T-cell (primary cell): ENCODE measurements around the gene METTL21C. TPM values are rescaled to one million over a fixed set of nuclear protein-coding genes. Genes with fewer than 3 reads are reported as not detected.
A peak's percentile ranks its signal among the peaks of the same experiment; 100 is the strongest.

Source experiments
- ATAC-seq, 4 experiments: fragments of 200-7000 bp in 3 of 4; fragments of 150-1000 bp in 1 of 4; cut with Tn5 transposase; replicated peaks in 1 of 4; 1 replicate in 3 of 4; 2 replicates in 1 of 4; pipeline ENCODE4 v1.10.0; 2021; ENCODE audit warnings: moderate library complexity in 3 of 4, mild to moderate bottlenecking in 2 of 4, moderate number of reproducible peaks in 1 of 4
- CTCF ChIA-PET, 2 donors: fragments of 300-600 bp; sonication (Branson Sonifier 250); formaldehyde crosslinking; loops; one replicate each; lab custom pipeline; 2022; ENCODE audit warnings: antibody characterized with exemption in 2 of 2; lab: Charles Lee
- POLR2A ChIA-PET, 2 donors: fragments of 300-600 bp; sonication (Branson Sonifier 250); formaldehyde crosslinking; loops; one replicate each; lab custom pipeline; 2022; ENCODE audit warnings: antibody characterized with exemption in 2 of 2; lab: Charles Lee
- DNase-seq, 35 experiments: peaks; one replicate each; pipeline versions ENCODE4 v3.0.0 to v3.0.0-alpha.2; 2013 to 2023
- H3K27ac ChIP-seq: one replicate; pipeline ENCODE4 v1.5.1; 2013; ENCODE audit warnings: low read length
- H3K27me3 ChIP-seq, 2 experiments: replicated peaks in 1 of 2; 1 replicate in 1 of 2; 2 replicates in 1 of 2; pipeline versions ENCODE4 v1.6.1 to v1.7.0; 2013; ENCODE audit warnings: low read length in 1 of 2, mixed read lengths in 1 of 2; ENCODE audit not compliant: control insufficient read depth in 2 of 2, insufficient read depth in 2 of 2; ENCODE audit errors: extremely low read depth in 1 of 2
- H3K36me3 ChIP-seq, 2 donors: 1 replicate in 1 of 2; 2 replicates in 1 of 2; pipeline versions ENCODE4 v1.6.1 to v1.7.0; 2013; ENCODE audit warnings: low read length in 1 of 2; ENCODE audit not compliant: control insufficient read depth in 2 of 2, insufficient read depth in 1 of 2; ENCODE audit errors: extremely low read depth in 1 of 2
- H3K4me1 ChIP-seq, 2 experiments: 1 replicate in 1 of 2; 2 replicates in 1 of 2; pipeline versions ENCODE4 v1.6.1 to v1.7.0; 2013; ENCODE audit warnings: low read length in 2 of 2, mixed read lengths in 1 of 2; ENCODE audit not compliant: insufficient read depth in 2 of 2, control insufficient read depth in 1 of 2; ENCODE audit errors: extremely low read depth in 1 of 2
- H3K4me3 ChIP-seq, 2 donors: 1 replicate in 1 of 2; 2 replicates in 1 of 2; pipeline versions ENCODE4 v1.5.1 to v1.7.0; 2013; ENCODE audit warnings: mild to moderate bottlenecking in 2 of 2, low read length in 1 of 2, moderate library complexity in 1 of 2; ENCODE audit not compliant: control insufficient read depth in 1 of 2; ENCODE audit errors: extremely low read depth in 1 of 2
- H3K9me3 ChIP-seq: 2 replicates; pipeline ENCODE4 v1.7.0; 2013
- H3K27ac Mint-ChIP-seq, 2 donors: one replicate each; pipeline ENCODE4 v1.8.0; 2020 to 2021; ENCODE audit warnings: mild to moderate bottlenecking in 2 of 2, mixed read lengths in 2 of 2
- H3K27me3 Mint-ChIP-seq, 2 donors: one replicate each; pipeline ENCODE4 v1.8.0; 2021 to 2022; ENCODE audit warnings: mixed read lengths in 2 of 2
- H3K36me3 Mint-ChIP-seq: one replicate; pipeline ENCODE4 v1.8.0; 2021; ENCODE audit warnings: mixed read lengths
- H3K4me1 Mint-ChIP-seq, 3 donors: one replicate each; pipeline ENCODE4 v1.8.0; 2020 to 2022; ENCODE audit warnings: mixed read lengths in 3 of 3, mild to moderate bottlenecking in 1 of 3
- H3K4me3 Mint-ChIP-seq, 3 donors: one replicate each; pipeline ENCODE4 v1.8.0; 2020 to 2022; ENCODE audit warnings: mild to moderate bottlenecking in 3 of 3, mixed read lengths in 3 of 3, moderate library complexity in 3 of 3
- H3K9me3 Mint-ChIP-seq, 3 donors: one replicate each; pipeline ENCODE4 v1.8.0; 2020 to 2022; ENCODE audit warnings: mixed read lengths in 3 of 3
- WGBS: methylation state at CpG from one replicate; pipeline ENCODE4 v1.1.5; 2013; ENCODE audit warnings: missing lambda C conversion rate; ENCODE audit not compliant: insufficient coverage; 5-methylcytosine and 5-hydroxymethylcytosine counted together
- total RNA-seq, 35 experiments: library from RNA in 6 of 35; stranded (reverse) in 6 of 35; fragments of 120-200 nt in 1 of 35; gene quantifications; one replicate each; pipeline versions ENCODE4 v1.2.1 to v1.2.4 and lab custom pipeline; 2013 to 2026

METTL21C gene
- total RNA-seq, 5 donors from 2014 or later (not counting 1 experiment from before 2014, with no cell fraction given), result not detected

GRCh38 chr13:102721800-102722231 lies 27.0 kb upstream of the METTL21C start:
- Mint-ChIP-seq H3K36me3 (no peaks in the 10 kb centered on the region), H3K9me3 (no peaks in the 10 kb centered on the region), H3K4me1 (peaks cover 0 to 2% (median 0%) of the 10 kb centered on the region in 3 donors), H3K27ac (no peak overlapping the region), H3K27me3 (peaks cover 9 to 10% of the 10 kb centered on the region in 2 donors), H3K4me3 (no peak overlapping the region)
- Histone ChIP-seq H3K9me3 (no peaks in the 10 kb centered on the region), H3K27ac (no peak overlapping the region), H3K36me3 (no peaks in the 10 kb centered on the region), H3K4me1 (no peaks in the 10 kb centered on the region), H3K27me3 (peaks cover 0 to 4% of the 10 kb centered on the region in 2 experiments), H3K4me3 (no peak overlapping the region)
- ChIA-PET POLR2A (interaction anchor here (0.6 kb wide), 2 partner anchors 26 to 128 kb away, joined by 3 to 7 read pairs; no protein-coding TSS in a partner anchor), CTCF (interaction anchor here in 1 of 2 donors (0.7 to 0.8 kb wide), 2 partner anchors 125 to 143 kb away, joined by 3 read pairs; no protein-coding TSS in a partner anchor)
- ATAC-seq (peak in 1 of 4 experiments; percentile 32), DNase-seq (peak in 3 of 35 experiments; percentile 2 to 52 (median 19))
- WGBS, result 0% methylated on average over 1 of the region's 1 CpG

GRCh38 chr13:102718746-102719145 lies 23.9 kb upstream of the METTL21C start:
- H3K9me3 Mint-ChIP-seq, result no peaks in the 10 kb centered on the region

GRCh38 chr13:102715447-102715846 lies 20.6 kb upstream of the METTL21C start:
- Histone ChIP-seq H3K4me3 (no peak overlapping the region), H3K27me3 (peaks cover 0 to 13% of the 10 kb centered on the region in 2 experiments), H3K4me1 (no peaks in the 10 kb centered on the region), H3K27ac (no peak overlapping the region), H3K36me3 (no peaks in the 10 kb centered on the region), H3K9me3 (no peaks in the 10 kb centered on the region)
- POLR2A ChIA-PET, result no interaction called here
- CTCF ChIA-PET, result interaction anchor here in 1 of 2 donors (0.7 kb wide), 1 partner anchor 1088 kb away, joined by 8 read pairs; no protein-coding TSS in a partner anchor
- WGBS, result no CpG with 5 or more reads among the region's 1 CpG
- DNase-seq (no peak), ATAC-seq (no peak)
- Mint-ChIP-seq H3K27me3 (peaks cover 10 to 15% of the 10 kb centered on the region in 2 donors), H3K4me1 (no peaks in the 10 kb centered on the region), H3K36me3 (no peaks in the 10 kb centered on the region), H3K9me3 (no peaks in the 10 kb centered on the region), H3K27ac (no peak overlapping the region), H3K4me3 (no peak overlapping the region)

More at GRCh38 chr13:102718746-102719145, 23.9 kb upstream of the METTL21C start:
- H3K36me3 Mint-ChIP-seq, result no peaks in the 10 kb centered on the region
- Histone ChIP-seq H3K4me3 (no peak overlapping the region), H3K36me3 (no peaks in the 10 kb centered on the region), H3K27ac (no peak overlapping the region), H3K4me1 (no peaks in the 10 kb centered on the region), H3K27me3 (peaks cover 0 to 4% of the 10 kb centered on the region in 2 experiments), H3K9me3 (no peaks in the 10 kb centered on the region)
- POLR2A ChIA-PET, result no interaction called here
- no peak overlapping the region for H3K4me3 Mint-ChIP-seq
- WGBS, result 57% methylated on average over 1 of the region's 2 CpGs
- peaks cover 0 to 2% (median 0%) of the 10 kb centered on the region in 3 donors for H3K4me1 Mint-ChIP-seq
- no peak overlapping the region for H3K27ac Mint-ChIP-seq
- CTCF ChIA-PET, result interaction anchor here in 1 of 2 donors (0.6 kb wide), 1 partner anchor 1574 kb away, joined by 3 read pairs; no protein-coding TSS in a partner anchor
- DNase-seq (no peak), ATAC-seq (no peak)
- peaks cover 7 to 8% of the 10 kb centered on the region in 2 donors for H3K27me3 Mint-ChIP-seq

GRCh38 chr13:102710261-102710679 lies 15.4 kb upstream of the METTL21C start:
- Mint-ChIP-seq H3K9me3 (peaks cover 4 to 7% (median 6%) of the 10 kb centered on the region in 3 donors), H3K27me3 (peaks cover 10 to 11% of the 10 kb centered on the region in 2 donors), H3K4me1 (no peaks in the 10 kb centered on the region), H3K36me3 (no peaks in the 10 kb centered on the region), H3K27ac (no peak overlapping the region), H3K4me3 (no peak overlapping the region)
- Histone ChIP-seq H3K27me3 (peaks cover 0 to 18% of the 10 kb centered on the region in 2 experiments), H3K36me3 (no peaks in the 10 kb centered on the region), H3K27ac (no peak overlapping the region), H3K4me1 (no peaks in the 10 kb centered on the region), H3K9me3 (no peaks in the 10 kb centered on the region), H3K4me3 (no peak overlapping the region)
- ChIA-PET CTCF (no interaction called here), POLR2A (no interaction called here)
- 78% methylated on average over 9 of the region's 9 CpGs for WGBS
- ATAC-seq, result no peak
- no peak for DNase-seq

- Mint-ChIP-seq H3K27me3 (peaks cover 10 to 11% of the 10 kb centered on the region in 2 donors), H3K36me3 (no peaks in the 10 kb centered on the region), H3K27ac (no peak overlapping the region), H3K9me3 (peaks cover 4 to 7% (median 6%) of the 10 kb centered on the region in 3 donors), H3K4me3 (no peak overlapping the region), H3K4me1 (no peaks in the 10 kb centered on the region)
- ChIA-PET CTCF (no interaction called here), POLR2A (interaction anchor here in 1 of 2 donors (0.6 kb wide), 1 partner anchor 136 kb away, joined by 4 read pairs; no protein-coding TSS in a partner anchor)
- Histone ChIP-seq H3K27ac (no peak overlapping the region), H3K4me3 (no peak overlapping the region), H3K4me1 (no peaks in the 10 kb centered on the region), H3K27me3 (peaks cover 0 to 18% of the 10 kb centered on the region in 2 experiments), H3K9me3 (no peaks in the 10 kb centered on the region), H3K36me3 (no peaks in the 10 kb centered on the region)
- ATAC-seq, result no peak
- DNase-seq, result no peak
These were observed 14.7 kb upstream of the METTL21C start for GRCh38 chr13:102709536-102709935.

- WGBS, result 76% methylated on average over 2 of the region's 2 CpGs
- no peak overlapping the region for H3K27ac Mint-ChIP-seq
These were observed 14.1 kb upstream of the METTL21C start for GRCh38 chr13:102708991-102709390.

More at GRCh38 chr13:102708991-102709390, 14.1 kb upstream of the METTL21C start:
- Mint-ChIP-seq H3K9me3 (peaks cover 4 to 7% (median 6%) of the 10 kb centered on the region in 3 donors), H3K4me1 (no peaks in the 10 kb centered on the region), H3K36me3 (no peaks in the 10 kb centered on the region), H3K27me3 (peaks cover 10 to 11% of the 10 kb centered on the region in 2 donors), H3K4me3 (no peak overlapping the region)
- CTCF ChIA-PET, result no interaction called here
- Histone ChIP-seq H3K36me3 (no peaks in the 10 kb centered on the region), H3K27me3 (peaks cover 0 to 18% of the 10 kb centered on the region in 2 experiments), H3K27ac (no peak overlapping the region), H3K4me1 (no peaks in the 10 kb centered on the region), H3K4me3 (no peak overlapping the region), H3K9me3 (no peaks in the 10 kb centered on the region)
- DNase-seq (no peak), ATAC-seq (no peak)
- POLR2A ChIA-PET, result interaction anchor here in 1 of 2 donors (0.6 kb wide), 1 partner anchor 136 kb away, joined by 4 read pairs; no protein-coding TSS in a partner anchor
